ENCODE data around the gene STK38L.
A peak's percentile ranks its signal among the peaks of the same experiment; 100 is the strongest.

STK38L gene

GRCh38 chr12:27305673-27306456 is 61.8 kb downstream of the STK38L start:
- Histone ChIP-seq H3K36me3 (peaks cover 15 to 64% (median 28%) of the 10 kb centered on the region in 11 experiments; a peak in 21 of 22 replicates), H3K27me3 (no peaks in the 10 kb centered on the region), H3K27ac (no peak overlapping the region), H3K4me2 (no peak overlapping the region), H3K4me1 (no peaks in the 10 kb centered on the region), H4K20me1 (peaks cover 0 to 3% (median 0%) of the 10 kb centered on the region in 11 experiments; a peak in 1 of 22 replicates), H3K9me3 (replicated peaks in 1 of 11) (no peaks in the 10 kb centered on the region), H3K9ac (no peak overlapping the region), H3K4me3 (no peak overlapping the region)
- no peak for TF ChIP-seq Cebpa-rat (IDR thresholded peaks at IDR 0.05)

GRCh38 chr12:27309293-27309994 is 65.4 kb downstream of the STK38L start:
- Histone ChIP-seq H3K4me3 (no peak overlapping the region), H3K4me2 (no peak overlapping the region), H3K9me3 (replicated peaks in 1 of 11) (no peaks in the 10 kb centered on the region), H3K9ac (no peak overlapping the region), H3K4me1 (no peaks in the 10 kb centered on the region), H3K36me3 (peaks cover 15 to 68% (median 42%) of the 10 kb centered on the region in 11 experiments; a peak in 21 of 22 replicates), H4K20me1 (no peaks in the 10 kb centered on the region; a peak in 1 of 22 replicates), H3K27me3 (no peaks in the 10 kb centered on the region), H3K27ac (no peak overlapping the region)
- no peak for TF ChIP-seq Cebpa-rat (IDR thresholded peaks at IDR 0.05)

- Histone ChIP-seq H3K9me3 (replicated peaks in 1 of 11) (no peaks in the 10 kb centered on the region), H4K20me1 (no peaks in the 10 kb centered on the region), H3K36me3 (peaks cover 15 to 71% (median 43%) of the 10 kb centered on the region in 11 experiments; a peak in 21 of 22 replicates), H3K4me3 (no peak overlapping the region), H3K4me2 (no peak overlapping the region), H3K27me3 (no peaks in the 10 kb centered on the region), H3K4me1 (no peaks in the 10 kb centered on the region), H3K27ac (no peak overlapping the region), H3K9ac (no peak overlapping the region)
- TF ChIP-seq Cebpa-rat (IDR thresholded peaks at IDR 0.05) = no peak
Observed at GRCh38 chr12:27309995-27310315, 65.9 kb downstream of the STK38L start.

GRCh38 chr12:27316947-27317346 is 72.9 kb downstream of the STK38L start:
- Histone ChIP-seq H3K27ac (no peak overlapping the region), H3K9ac (no peak overlapping the region), H3K9me3 (replicated peaks in 1 of 11) (no peaks in the 10 kb centered on the region), H3K4me2 (no peak overlapping the region), H4K20me1 (no peaks in the 10 kb centered on the region), H3K4me1 (no peaks in the 10 kb centered on the region), H3K36me3 (peaks cover 30 to 100% (median 61%) of the 10 kb centered on the region in 11 experiments), H3K4me3 (no peak overlapping the region), H3K27me3 (no peaks in the 10 kb centered on the region)
- TF ChIP-seq Cebpa-rat (IDR thresholded peaks at IDR 0.05) = no peak

GRCh38 chr12:27319409-27319808 is 75.3 kb downstream of the STK38L start:
- Histone ChIP-seq H3K4me3 (no peak overlapping the region), H3K9me3 (replicated peaks in 1 of 11) (no peaks in the 10 kb centered on the region), H3K27me3 (no peaks in the 10 kb centered on the region), H3K4me1 (no peaks in the 10 kb centered on the region), H3K4me2 (no peak overlapping the region), H3K27ac (no peak overlapping the region), H4K20me1 (no peaks in the 10 kb centered on the region), H3K36me3 (peaks cover 37 to 99% (median 58%) of the 10 kb centered on the region in 11 experiments), H3K9ac (no peak overlapping the region)
- TF ChIP-seq Cebpa-rat (IDR thresholded peaks at IDR 0.05) = no peak

- Histone ChIP-seq H3K4me2 (no peak overlapping the region), H3K9ac (no peak overlapping the region), H3K4me1 (no peaks in the 10 kb centered on the region), H3K27ac (no peak overlapping the region), H3K36me3 (peaks cover 37 to 94% (median 56%) of the 10 kb centered on the region in 11 experiments), H3K4me3 (no peak overlapping the region), H3K9me3 (replicated peaks in 1 of 11) (no peaks in the 10 kb centered on the region), H3K27me3 (no peaks in the 10 kb centered on the region), H4K20me1 (no peaks in the 10 kb centered on the region)
- no peak for TF ChIP-seq Cebpa-rat (IDR thresholded peaks at IDR 0.05)
Observed at GRCh38 chr12:27319848-27320247, 75.8 kb downstream of the STK38L start.

GRCh38 chr12:27324530-27324929 is 80.4 kb downstream of the STK38L start:
- Histone ChIP-seq H3K4me2 (no peak overlapping the region), H3K9me3 (replicated peaks in 1 of 11) (no peaks in the 10 kb centered on the region), H4K20me1 (no peaks in the 10 kb centered on the region), H3K27ac (no peak overlapping the region), H3K9ac (no peak overlapping the region), H3K36me3 (peaks cover 20 to 71% (median 35%) of the 10 kb centered on the region in 11 experiments), H3K27me3 (no peaks in the 10 kb centered on the region), H3K4me1 (peaks cover 0 to 12% (median 0%) of the 10 kb centered on the region in 10 experiments; a peak in 6 of 20 replicates), H3K4me3 (no peak overlapping the region)
- TF ChIP-seq Cebpa-rat (IDR thresholded peaks at IDR 0.05) = no peak

GRCh38 chr12:27330846-27331245 is 86.8 kb downstream of the STK38L start:
- Histone ChIP-seq H3K9ac (no peak overlapping the region), H4K20me1 (no peaks in the 10 kb centered on the region; a peak in 3 of 22 replicates), H3K27me3 (peaks cover 27 to 59% (median 56%) of the 10 kb centered on the region in 11 experiments), H3K27ac (peak overlapping the region in 2 of 11 experiments; percentile 31 to 44; a peak in 3 of 22 replicates), H3K4me1 (peaks cover 0 to 51% (median 23%) of the 10 kb centered on the region in 10 experiments; a peak in 14 of 20 replicates), H3K4me3 (peak overlapping the region in 1 of 10 experiments; percentile 16; a peak in 1 of 20 replicates), H3K36me3 (peaks cover 0 to 20% (median 0%) of the 10 kb centered on the region in 11 experiments; a peak in 6 of 22 replicates), H3K4me2 (peak overlapping the region in 5 of 11 experiments; percentile 89 to 100 (median 93); a peak in 10 of 22 replicates), H3K9me3 (replicated peaks in 1 of 11) (no peaks in the 10 kb centered on the region)
- TF ChIP-seq Cebpa-rat (IDR thresholded peaks at IDR 0.05) = no peak

GRCh38 chr12:27331291-27331926 is 87.3 kb downstream of the STK38L start:
- Histone ChIP-seq H4K20me1 (no peaks in the 10 kb centered on the region; a peak in 3 of 22 replicates), H3K36me3 (peaks cover 0 to 14% (median 0%) of the 10 kb centered on the region in 11 experiments; a peak in 6 of 22 replicates), H3K4me2 (peak overlapping the region in 5 of 11 experiments; percentile 89 to 100 (median 93); a peak in 10 of 22 replicates), H3K27me3 (peaks cover 27 to 63% (median 60%) of the 10 kb centered on the region in 11 experiments), H3K9ac (no peak overlapping the region), H3K9me3 (replicated peaks in 1 of 11) (no peaks in the 10 kb centered on the region), H3K4me1 (peaks cover 0 to 51% (median 23%) of the 10 kb centered on the region in 10 experiments; a peak in 14 of 20 replicates), H3K27ac (peak overlapping the region in 2 of 11 experiments; percentile 31 to 44; a peak in 4 of 22 replicates), H3K4me3 (peak overlapping the region in 2 of 10 experiments; percentile 16 to 87; a peak in 2 of 20 replicates)
- no peak for TF ChIP-seq Cebpa-rat (IDR thresholded peaks at IDR 0.05)

Measured in BLaER1 treated with 17β-estradiol and CSF1 and Interleukin-3, amounts not matched to agents 10 nM and 100 nM (cell line).